CD14-positive monocyte (primary cell): ENCODE measurements around the gene KCNT1. TPM values are rescaled to one million over a fixed set of nuclear protein-coding genes. Genes with fewer than 3 reads are reported as not detected.
A peak's percentile ranks its signal among the peaks of the same experiment; 100 is the strongest.

Experiments
- DNase-seq, 3 donors: peaks; one replicate each; pipeline ENCODE4 v3.0.0-alpha.2; 2011 to 2022
- H2AFZ ChIP-seq: 2 replicates; pipeline ENCODE4 v1.6.0; 2012; ENCODE audit warnings: mild to moderate bottlenecking, low read depth, low read length, inconsistent platforms; ENCODE audit not compliant: insufficient read depth, poor library complexity, severe bottlenecking
- H3K27ac ChIP-seq, 2 donors: 1 replicate in 1 of 2; 2 replicates in 1 of 2; pipeline ENCODE4 v1.5.1; 2012 to 2013; ENCODE audit warnings: low read length in 2 of 2, control low read depth in 1 of 2, inconsistent platforms in 1 of 2, low read depth in 1 of 2, mild to moderate bottlenecking in 1 of 2
- H3K27me3 ChIP-seq, 2 donors: one replicate each; pipeline versions ENCODE4 v1.6.0 to v1.6.1; 2011 to 2013; ENCODE audit warnings: low read length in 2 of 2; ENCODE audit not compliant: control insufficient read depth in 2 of 2, insufficient read depth in 2 of 2
- H3K36me3 ChIP-seq, 2 donors: replicated peaks in 1 of 2; 1 replicate in 1 of 2; 2 replicates in 1 of 2; pipeline versions ENCODE4 v1.5.1 to v1.6.1; 2012 to 2013; ENCODE audit warnings: low read length in 2 of 2, control low read depth in 1 of 2, inconsistent platforms in 1 of 2, mild to moderate bottlenecking in 1 of 2; ENCODE audit not compliant: insufficient read depth in 2 of 2, control insufficient read depth in 1 of 2
- H3K4me1 ChIP-seq, 2 donors: 1 replicate in 1 of 2; 2 replicates in 1 of 2; pipeline versions ENCODE4 v1.5.1 to v1.6.1; 2012 to 2013; ENCODE audit warnings: low read length in 2 of 2, control low read depth in 1 of 2, inconsistent platforms in 1 of 2, mild to moderate bottlenecking in 1 of 2, moderate library complexity in 1 of 2; ENCODE audit not compliant: insufficient read depth in 2 of 2, control insufficient read depth in 1 of 2
- H3K4me2 ChIP-seq: replicated peaks from 2 replicates; pipeline ENCODE3; 2012; ENCODE audit warnings: low read length, moderate library complexity, mild to moderate bottlenecking; ENCODE audit not compliant: poor library complexity, severe bottlenecking; ENCODE audit errors: extremely low read depth
- H3K4me3 ChIP-seq, 3 experiments: fragments of 200-600 bp in 1 of 3; sonication (generic) in 1 of 3; replicated peaks in 1 of 3; 1 replicate in 2 of 3; 2 replicates in 1 of 3; pipeline ENCODE4 v1.5.1; 2011 to 2013; ENCODE audit warnings: low read length in 3 of 3, mild to moderate bottlenecking in 3 of 3, control low read depth in 2 of 3, low read depth in 2 of 3, inconsistent platforms in 1 of 3, moderate library complexity in 1 of 3
- H3K79me2 ChIP-seq: 2 replicates; pipeline ENCODE4 v1.6.0; 2012; ENCODE audit warnings: mild to moderate bottlenecking, control low read depth, inconsistent platforms, low read length, moderate library complexity; ENCODE audit not compliant: insufficient read depth
- H3K9ac ChIP-seq: 2 replicates; pipeline ENCODE4 v1.6.0; 2017; ENCODE audit warnings: low read length, mild to moderate bottlenecking; ENCODE audit not compliant: insufficient read depth, poor library complexity, severe bottlenecking
- H3K9me3 ChIP-seq, 2 donors: replicated peaks in 1 of 2; 1 replicate in 1 of 2; 2 replicates in 1 of 2; pipeline versions ENCODE4 v1.5.1 to v1.6.1; 2012 to 2013; ENCODE audit warnings: low read length in 2 of 2, control low read depth in 1 of 2; ENCODE audit not compliant: control insufficient read depth in 1 of 2, insufficient read depth in 1 of 2
- H4K20me1 ChIP-seq: 2 replicates; pipeline ENCODE4 v1.6.0; 2012; ENCODE audit warnings: mild to moderate bottlenecking, low read length, control low read depth, moderate library complexity; ENCODE audit not compliant: insufficient read depth
- H3K27ac Mint-ChIP-seq, 7 donors: one replicate each; pipeline ENCODE4 v1.8.0; 2020; ENCODE audit warnings: mild to moderate bottlenecking in 7 of 7, mixed read lengths in 7 of 7, moderate library complexity in 6 of 7, inconsistent platforms in 2 of 7
- H3K27me3 Mint-ChIP-seq, 3 donors: one replicate each; pipeline ENCODE4 v1.8.0; 2021 to 2022; ENCODE audit warnings: low read depth in 3 of 3, mild to moderate bottlenecking in 3 of 3, mixed read lengths in 3 of 3, moderate library complexity in 3 of 3, inconsistent platforms in 1 of 3
- H3K36me3 Mint-ChIP-seq, 2 donors: one replicate each; pipeline ENCODE4 v1.8.0; 2020; ENCODE audit warnings: mixed read lengths in 2 of 2, inconsistent platforms in 1 of 2, mild to moderate bottlenecking in 1 of 2
- H3K4me1 Mint-ChIP-seq: one replicate; pipeline ENCODE4 v1.8.0; 2020; ENCODE audit warnings: mild to moderate bottlenecking, mixed read lengths
- H3K4me3 Mint-ChIP-seq, 2 donors: one replicate each; pipeline ENCODE4 v1.8.0; 2020; ENCODE audit warnings: mild to moderate bottlenecking in 2 of 2, mixed read lengths in 2 of 2, moderate library complexity in 1 of 2
- H3K9me3 Mint-ChIP-seq, 7 donors: one replicate each; pipeline ENCODE4 v1.8.0; 2020 to 2022; ENCODE audit warnings: mixed read lengths in 7 of 7, mild to moderate bottlenecking in 6 of 7, moderate library complexity in 6 of 7, inconsistent platforms in 2 of 7
- CTCF ChIP-seq: fragments of 200-600 bp; IDR thresholded peaks from one replicate; pipeline ENCODE4 v1.8.0; 2022; ENCODE audit warnings: antibody characterized with exemption, mild to moderate bottlenecking
- WGBS: methylation state at CpG from one replicate; pipeline ENCODE4 v1.1.5; 2013; ENCODE audit warnings: missing lambda C conversion rate; ENCODE audit not compliant: insufficient coverage; 5-methylcytosine and 5-hydroxymethylcytosine counted together
- intact Hi-C, 2 donors: fragments of 100-400 bp; cut with micrococcal nuclease; formaldehyde crosslinking; loops; one replicate each; pipeline versions ENCODE4 v1.15.0 to v1.15.1; 2023
- polyA plus RNA-seq, 3 donors: library from polyadenylated mRNA; depleted of rRNA in 1 of 3; unstranded in 2 of 3; stranded (reverse) in 1 of 3; fragments of 300-500 nt in 2 of 3; fragments of >200 nt in 1 of 3; fragmentation: Illumina TruSeq in 2 of 3; gene quantifications; 1 replicate in 2 of 3; 2 replicates in 1 of 3; pipeline ENCODE4 v1.2.3, GENCODE V29; 2012 to 2021

Gene KCNT1
- polyA plus RNA-seq, 3 donors: not detected

- no peaks in the 10 kb centered on the region for H4K20me1 ChIP-seq
- no peak within 1 kb of the TSS for H3K4me3 Mint-ChIP-seq
These were observed 2.5 kb upstream of the KCNT1 start, which contains the start of gene SOHLH1 for GRCh38 chr9:135699440-135699839. Gene SOHLH1 (minus strand): TSS chr9:135699481. CDS start chr9:135699467, 14 bp downstream.

GRCh38 chr9:135700525-135700924, 1.5 kb upstream of the KCNT1 start:
- no peaks in the 10 kb centered on the region for H3K36me3 Mint-ChIP-seq
- 75% methylated on average over 14 of the region's 15 CpGs for WGBS

More at GRCh38 chr9:135699440-135699839, 2.5 kb upstream of the KCNT1 start, which contains the start of gene SOHLH1:
- no peaks in the 10 kb centered on the region for H3K36me3 Mint-ChIP-seq
- Histone ChIP-seq H3K9me3 (no peaks in the 10 kb centered on the region), H3K9ac (no peak within 1 kb of the TSS), H3K27ac (no peak within 1 kb of the TSS), H3K4me1 (no peaks in the 10 kb centered on the region), H3K79me2 (no peaks in the 10 kb centered on the region), H3K36me3 (no peaks in the 10 kb centered on the region), H2AFZ (no peak within 1 kb of the TSS), H3K27me3 (peaks cover 0 to 8% of the 10 kb centered on the region in 2 donors), H3K4me3 (no peak within 1 kb of the TSS), H3K4me2 (no peak within 1 kb of the TSS)
- peaks cover 2 to 26% (median 7%) of the 10 kb centered on the region in 3 donors for H3K27me3 Mint-ChIP-seq
- H3K9me3 Mint-ChIP-seq: peaks cover 0 to 2% (median 0%) of the 10 kb centered on the region in 7 donors
- TF ChIP-seq CTCF: no peak
- DNase-seq: no peak
- H3K4me1 Mint-ChIP-seq: no peaks in the 10 kb centered on the region
- 86% methylated on average over 27 of the region's 30 CpGs for WGBS
- intact Hi-C loops: no loop called here
- H3K27ac Mint-ChIP-seq: peak within 1 kb of the TSS in 1 of 7 donors; percentile 18

More at GRCh38 chr9:135700525-135700924, 1.5 kb upstream of the KCNT1 start:
- DNase-seq: no peak
- intact Hi-C loops: loop anchor here in 1 of 2 donors (10.0 kb wide), 1 partner anchor 424 kb away; no protein-coding TSS in a partner anchor
- Histone ChIP-seq H3K4me3 (no peak overlapping the region), H3K4me2 (no peak overlapping the region), H3K27ac (no peak overlapping the region), H3K9ac (no peak overlapping the region), H3K36me3 (no peaks in the 10 kb centered on the region), H3K9me3 (no peaks in the 10 kb centered on the region), H4K20me1 (no peaks in the 10 kb centered on the region), H3K27me3 (peaks cover 0 to 8% of the 10 kb centered on the region in 2 donors), H3K79me2 (no peaks in the 10 kb centered on the region), H2AFZ (no peak overlapping the region), H3K4me1 (no peaks in the 10 kb centered on the region)
- no peak overlapping the region for H3K27ac Mint-ChIP-seq
- peaks cover 5 to 29% (median 7%) of the 10 kb centered on the region in 3 donors for H3K27me3 Mint-ChIP-seq
- no peak overlapping the region for H3K4me3 Mint-ChIP-seq
- TF ChIP-seq CTCF: no peak
- H3K4me1 Mint-ChIP-seq: no peaks in the 10 kb centered on the region
- H3K9me3 Mint-ChIP-seq: peaks cover 0 to 2% (median 0%) of the 10 kb centered on the region in 7 donors
